GM18951 (cell line): ENCODE measurements around the gene RHOBTB1.

ENCODE experiments used
- POLR2A ChIP-seq: IDR thresholded peaks from 4 replicates; pipeline ENCODE4 v1.6.1; 2011; ENCODE audit warnings: mild to moderate bottlenecking; ENCODE audit not compliant: insufficient read length, insufficient read depth; ENCODE audit errors: extremely low read depth
- in situ Hi-C: fragments of 300-500 bp; cut with MboI; formaldehyde crosslinking; loops from one replicate; pipeline ENCODE4 v1.12.0; 2022; ENCODE audit warnings: low sequenced_read_pairs, mixed read lengths, inconsistent platforms; ENCODE audit not compliant: unreplicated experiment

Gene RHOBTB1

GRCh38 chr10:60942788-60943315 is 1.1 kb downstream of the RHOBTB1 start:
- TF ChIP-seq POLR2A: no peak
- in situ Hi-C loops: no loop called here

GRCh38 chr10:60942134-60942787 is 1.7 kb downstream of the RHOBTB1 start:
- in situ Hi-C loops: no loop called here
- TF ChIP-seq POLR2A: no peak

GRCh38 chr10:60940446-60940845 is 3.5 kb downstream of the RHOBTB1 start:
- in situ Hi-C loops: no loop called here
- TF ChIP-seq POLR2A: no peak

GRCh38 chr10:60937784-60938654 is 6.0 kb downstream of the RHOBTB1 start:
- in situ Hi-C loops: no loop called here
- TF ChIP-seq POLR2A: no peak

GRCh38 chr10:60937022-60937421 is 7.0 kb downstream of the RHOBTB1 start:
- TF ChIP-seq POLR2A: no peak
- in situ Hi-C loops: no loop called here

GRCh38 chr10:60934215-60935175 is 9.5 kb downstream of the RHOBTB1 start:
- no peak for TF ChIP-seq POLR2A
- in situ Hi-C loops: no loop called here

GRCh38 chr10:60932756-60933155 is 11.2 kb downstream of the RHOBTB1 start:
- TF ChIP-seq POLR2A: no peak
- in situ Hi-C loops: no loop called here

- no peak for TF ChIP-seq POLR2A
- in situ Hi-C loops: no loop called here
Measured at GRCh38 chr10:60930237-60930636, 13.7 kb downstream of the RHOBTB1 start.

- TF ChIP-seq POLR2A: no peak
- in situ Hi-C loops: no loop called here
Measured at GRCh38 chr10:60921633-60922032, 22.4 kb downstream of the RHOBTB1 start.

- in situ Hi-C loops: no loop called here
- no peak for TF ChIP-seq POLR2A
Measured at GRCh38 chr10:60920479-60920878, 23.5 kb downstream of the RHOBTB1 start.

GRCh38 chr10:60919551-60919950 is 24.4 kb downstream of the RHOBTB1 start:
- TF ChIP-seq POLR2A: no peak
- in situ Hi-C loops: no loop called here

- in situ Hi-C loops: no loop called here
- no peak for TF ChIP-seq POLR2A
Measured at GRCh38 chr10:60917331-60918280, 26.4 kb downstream of the RHOBTB1 start.
